ENCODE results near the gene ATP9B. TPM values are rescaled to one million over a fixed set of nuclear protein-coding genes. Genes with fewer than 3 reads are reported as not detected.

Gene ATP9B
- total and polyA plus RNA-seq, 8 donors: 29.2 to 41.5 (median 38.3) TPM

DNA sequence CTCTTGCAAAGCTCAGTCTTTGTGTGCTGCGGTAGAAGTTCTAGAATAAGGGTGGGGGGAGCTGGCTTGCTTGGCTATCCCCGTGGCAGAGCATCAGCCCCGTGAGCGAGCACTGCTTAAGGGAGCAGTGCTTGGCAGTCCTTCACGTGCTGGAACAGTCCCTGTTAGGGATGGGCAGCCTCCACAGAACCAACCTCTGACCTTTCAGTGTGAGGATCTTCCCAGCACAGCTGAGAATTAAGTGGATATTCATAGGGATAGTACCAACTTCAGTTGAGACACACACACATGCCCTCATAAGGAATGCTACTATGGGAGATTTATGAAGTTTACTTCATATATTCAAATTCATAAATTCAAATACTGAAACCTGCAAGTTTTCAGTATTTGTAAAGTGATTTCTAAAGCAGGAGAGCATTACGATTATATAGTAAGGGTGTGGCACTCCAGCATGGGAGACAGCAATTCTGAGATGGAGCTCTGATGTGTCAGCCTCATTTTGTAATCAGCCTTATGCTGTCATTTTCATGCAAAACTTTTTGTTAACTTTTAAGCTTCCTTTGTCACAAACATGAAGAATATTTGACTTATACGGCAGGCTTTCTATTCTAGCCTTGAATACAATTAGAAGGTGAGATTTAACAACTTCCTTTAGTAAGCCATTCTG lies 39.5 kb downstream of the ATP9B start:
- intact Hi-C loops (cut with DNase I): no loop called here

DNA sequence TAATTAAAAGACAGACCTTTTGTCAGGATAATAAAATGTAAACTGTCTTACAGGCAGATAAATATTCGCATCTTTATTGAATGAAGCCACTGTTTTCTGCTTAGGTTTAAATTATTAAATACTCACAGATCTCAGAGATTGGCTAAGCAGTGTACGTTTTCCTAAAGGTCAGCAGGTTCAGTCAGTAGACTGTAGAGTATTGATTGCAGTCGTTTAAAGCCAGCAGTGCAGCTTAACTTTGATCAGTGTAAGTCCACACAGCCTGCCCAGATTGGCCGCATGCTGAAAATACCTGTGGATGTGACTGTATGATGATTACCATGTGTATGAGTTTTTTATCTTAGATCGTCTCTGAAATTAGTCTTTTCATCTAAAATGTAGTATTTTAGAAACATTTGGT lies 42.3 kb downstream of the ATP9B start:
- H3K36me3 ChIP-seq: peaks cover 0 to 17% of the 10 kb centered on the region in 2 donors
- no peak overlapping the region for H3K27ac ChIP-seq
- H3K9me3 ChIP-seq: no peaks in the 10 kb centered on the region
- H3K4me1 ChIP-seq: peaks cover 0 to 8% of the 10 kb centered on the region in 2 donors
- H3K27me3 ChIP-seq: no peaks in the 10 kb centered on the region
- intact Hi-C loops (cut with DNase I): no loop called here
- DNase-seq (no peak), ATAC-seq (no peak)
- no peak overlapping the region for H3K4me3 ChIP-seq
- no peak for TF ChIP-seq CTCF (IDR thresholded peaks at IDR 0.05)

More for the DNA sequence above, 39.5 kb downstream of the ATP9B start:
- TF ChIP-seq CTCF (IDR thresholded peaks at IDR 0.05): no peak
- no peak overlapping the region for H3K27ac ChIP-seq
- H3K4me1 ChIP-seq: peaks cover 0 to 15% of the 10 kb centered on the region in 2 donors
- H3K36me3 ChIP-seq: peaks cover 0 to 5% of the 10 kb centered on the region in 2 donors
- ATAC-seq (no peak), DNase-seq (no peak)
- H3K4me3 ChIP-seq: no peak overlapping the region
- no peaks in the 10 kb centered on the region for H3K9me3 ChIP-seq
- H3K27me3 ChIP-seq: no peaks in the 10 kb centered on the region

- no peak for TF ChIP-seq CTCF (IDR thresholded peaks at IDR 0.05)
- H3K9me3 ChIP-seq: no peaks in the 10 kb centered on the region
- intact Hi-C loops (cut with DNase I): no loop called here
- H3K27me3 ChIP-seq: no peaks in the 10 kb centered on the region
- H3K4me3 ChIP-seq: no peak overlapping the region
- H3K4me1 ChIP-seq: no peaks in the 10 kb centered on the region
- H3K36me3 ChIP-seq: peaks cover 0 to 17% of the 10 kb centered on the region in 2 donors
- ATAC-seq (peak; percentile 62), DNase-seq (no peak)
- H3K27ac ChIP-seq: no peak overlapping the region
Observed at GRCh38 chr18:79117385-79117784, 48.2 kb downstream of the ATP9B start.

DNA sequence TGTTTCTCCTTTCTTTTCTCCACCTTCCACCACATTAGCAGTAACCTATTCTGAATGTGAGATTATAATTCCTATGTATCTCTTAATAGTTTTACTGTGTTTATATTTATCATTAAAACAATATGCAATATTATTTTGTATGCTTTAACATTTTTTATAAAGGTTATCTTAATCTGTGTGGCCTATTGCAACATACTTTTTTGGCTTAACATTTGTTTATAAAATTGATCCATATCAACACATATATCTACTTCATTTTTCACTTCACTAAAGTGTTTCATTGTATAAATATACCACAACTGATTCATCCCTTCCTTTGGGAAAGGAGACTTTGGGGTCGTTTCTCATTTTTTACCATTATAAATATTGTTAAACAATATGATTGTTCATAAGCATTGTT lies 48.6 kb downstream of the ATP9B start:
- ATAC-seq: no peak
- no peaks in the 10 kb centered on the region for H3K4me1 ChIP-seq
- no peak overlapping the region for H3K4me3 ChIP-seq
- no peaks in the 10 kb centered on the region for H3K9me3 ChIP-seq
- no peaks in the 10 kb centered on the region for H3K27me3 ChIP-seq
- no peak for TF ChIP-seq CTCF (IDR thresholded peaks at IDR 0.05)
- H3K36me3 ChIP-seq: peaks cover 0 to 17% of the 10 kb centered on the region in 2 donors
- DNase-seq: no peak
- intact Hi-C loops (cut with DNase I): no loop called here
- no peak overlapping the region for H3K27ac ChIP-seq

- TF ChIP-seq CTCF (IDR thresholded peaks at IDR 0.05): no peak
- ATAC-seq (no peak), DNase-seq (no peak)
- Histone ChIP-seq H3K9me3 (no peaks in the 10 kb centered on the region), H3K4me1 (no peaks in the 10 kb centered on the region), H3K27me3 (no peaks in the 10 kb centered on the region), H3K36me3 (peaks cover 0 to 10% of the 10 kb centered on the region in 2 donors), H3K27ac (no peak overlapping the region), H3K4me3 (no peak overlapping the region)
- intact Hi-C loops (cut with DNase I): no loop called here
Observed at GRCh38 chr18:79118797-79119196, 49.6 kb downstream of the ATP9B start.
